Measurements from ENCODE around the gene FAM20B. TPM values are rescaled to one million over a fixed set of nuclear protein-coding genes. Genes with fewer than 3 reads are reported as not detected.

Gene FAM20B
- total and polyA plus RNA-seq, 2 experiments from 2014 or later, result 5.3 to 22.5 TPM

DNA sequence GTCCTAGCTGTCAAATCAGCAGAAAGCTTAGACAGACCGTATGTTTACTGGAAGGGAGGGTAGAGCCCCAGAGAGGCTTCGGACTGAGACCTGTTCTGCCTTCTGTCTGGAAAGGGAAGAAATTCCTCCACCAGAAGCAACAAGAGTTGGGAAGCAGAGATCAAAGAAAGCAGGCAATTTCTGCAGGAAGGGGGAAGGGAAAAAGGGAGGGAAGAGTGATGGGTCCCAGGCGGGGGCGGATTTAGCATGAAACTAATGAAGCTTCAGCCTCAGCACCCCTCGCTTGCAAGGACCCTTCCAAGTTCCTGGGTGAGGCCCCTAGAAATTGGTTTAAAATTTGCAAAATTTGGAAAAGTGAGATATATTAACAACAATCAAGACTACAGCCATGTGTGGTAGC lies 26.6 kb upstream of the FAM20B start:
- 0 out of 2 replicates have a peak, but pooled peaks cover 4% of the 10 kb centered on the region for H3K36me3 ChIP-seq (ENCODE audit: insufficient read depth)

More for the DNA sequence above, 26.6 kb upstream of the FAM20B start:
- H3F3A ChIP-seq (replicated peaks; ENCODE audit: low read depth), result no peaks in the 10 kb centered on the region
- H3K27ac Mint-ChIP-seq, result no peak overlapping the region
- no peak overlapping the region for H3K4me2 ChIP-seq
- H3K27me3 Mint-ChIP-seq (ENCODE audit: insufficient read depth, low read depth, poor library complexity), result peaks cover 5% of the 10 kb centered on the region
- no peak overlapping the region for H3K4me3 ChIP-seq
- peaks cover 12% of the 10 kb centered on the region for H3K36me3 Mint-ChIP-seq (ENCODE audit: low read depth)
- no peak overlapping the region for H3K27ac ChIP-seq (ENCODE audit: low read depth)
- no peaks in the 10 kb centered on the region for H3K79me2 ChIP-seq (replicated peaks; ENCODE audit: insufficient read depth)
- ATAC-seq (no peak), DNase-seq (ENCODE audit: low spot score) (no peak)
- H3K4me3 Mint-ChIP-seq, result no peak overlapping the region
- no peaks in the 10 kb centered on the region for H3K9me2 ChIP-seq (ENCODE audit: insufficient read depth)
- peaks cover 5% of the 10 kb centered on the region; the same call in 2 of the 3 replicates for H3K4me1 Mint-ChIP-seq
- H4K20me1 ChIP-seq (replicated peaks; ENCODE audit: insufficient read depth), result no peaks in the 10 kb centered on the region
- peak overlapping the region; percentile 72; the same call in 1 of the 2 replicates for H2AFZ ChIP-seq
- TF ChIP-seq, protein P1, sequence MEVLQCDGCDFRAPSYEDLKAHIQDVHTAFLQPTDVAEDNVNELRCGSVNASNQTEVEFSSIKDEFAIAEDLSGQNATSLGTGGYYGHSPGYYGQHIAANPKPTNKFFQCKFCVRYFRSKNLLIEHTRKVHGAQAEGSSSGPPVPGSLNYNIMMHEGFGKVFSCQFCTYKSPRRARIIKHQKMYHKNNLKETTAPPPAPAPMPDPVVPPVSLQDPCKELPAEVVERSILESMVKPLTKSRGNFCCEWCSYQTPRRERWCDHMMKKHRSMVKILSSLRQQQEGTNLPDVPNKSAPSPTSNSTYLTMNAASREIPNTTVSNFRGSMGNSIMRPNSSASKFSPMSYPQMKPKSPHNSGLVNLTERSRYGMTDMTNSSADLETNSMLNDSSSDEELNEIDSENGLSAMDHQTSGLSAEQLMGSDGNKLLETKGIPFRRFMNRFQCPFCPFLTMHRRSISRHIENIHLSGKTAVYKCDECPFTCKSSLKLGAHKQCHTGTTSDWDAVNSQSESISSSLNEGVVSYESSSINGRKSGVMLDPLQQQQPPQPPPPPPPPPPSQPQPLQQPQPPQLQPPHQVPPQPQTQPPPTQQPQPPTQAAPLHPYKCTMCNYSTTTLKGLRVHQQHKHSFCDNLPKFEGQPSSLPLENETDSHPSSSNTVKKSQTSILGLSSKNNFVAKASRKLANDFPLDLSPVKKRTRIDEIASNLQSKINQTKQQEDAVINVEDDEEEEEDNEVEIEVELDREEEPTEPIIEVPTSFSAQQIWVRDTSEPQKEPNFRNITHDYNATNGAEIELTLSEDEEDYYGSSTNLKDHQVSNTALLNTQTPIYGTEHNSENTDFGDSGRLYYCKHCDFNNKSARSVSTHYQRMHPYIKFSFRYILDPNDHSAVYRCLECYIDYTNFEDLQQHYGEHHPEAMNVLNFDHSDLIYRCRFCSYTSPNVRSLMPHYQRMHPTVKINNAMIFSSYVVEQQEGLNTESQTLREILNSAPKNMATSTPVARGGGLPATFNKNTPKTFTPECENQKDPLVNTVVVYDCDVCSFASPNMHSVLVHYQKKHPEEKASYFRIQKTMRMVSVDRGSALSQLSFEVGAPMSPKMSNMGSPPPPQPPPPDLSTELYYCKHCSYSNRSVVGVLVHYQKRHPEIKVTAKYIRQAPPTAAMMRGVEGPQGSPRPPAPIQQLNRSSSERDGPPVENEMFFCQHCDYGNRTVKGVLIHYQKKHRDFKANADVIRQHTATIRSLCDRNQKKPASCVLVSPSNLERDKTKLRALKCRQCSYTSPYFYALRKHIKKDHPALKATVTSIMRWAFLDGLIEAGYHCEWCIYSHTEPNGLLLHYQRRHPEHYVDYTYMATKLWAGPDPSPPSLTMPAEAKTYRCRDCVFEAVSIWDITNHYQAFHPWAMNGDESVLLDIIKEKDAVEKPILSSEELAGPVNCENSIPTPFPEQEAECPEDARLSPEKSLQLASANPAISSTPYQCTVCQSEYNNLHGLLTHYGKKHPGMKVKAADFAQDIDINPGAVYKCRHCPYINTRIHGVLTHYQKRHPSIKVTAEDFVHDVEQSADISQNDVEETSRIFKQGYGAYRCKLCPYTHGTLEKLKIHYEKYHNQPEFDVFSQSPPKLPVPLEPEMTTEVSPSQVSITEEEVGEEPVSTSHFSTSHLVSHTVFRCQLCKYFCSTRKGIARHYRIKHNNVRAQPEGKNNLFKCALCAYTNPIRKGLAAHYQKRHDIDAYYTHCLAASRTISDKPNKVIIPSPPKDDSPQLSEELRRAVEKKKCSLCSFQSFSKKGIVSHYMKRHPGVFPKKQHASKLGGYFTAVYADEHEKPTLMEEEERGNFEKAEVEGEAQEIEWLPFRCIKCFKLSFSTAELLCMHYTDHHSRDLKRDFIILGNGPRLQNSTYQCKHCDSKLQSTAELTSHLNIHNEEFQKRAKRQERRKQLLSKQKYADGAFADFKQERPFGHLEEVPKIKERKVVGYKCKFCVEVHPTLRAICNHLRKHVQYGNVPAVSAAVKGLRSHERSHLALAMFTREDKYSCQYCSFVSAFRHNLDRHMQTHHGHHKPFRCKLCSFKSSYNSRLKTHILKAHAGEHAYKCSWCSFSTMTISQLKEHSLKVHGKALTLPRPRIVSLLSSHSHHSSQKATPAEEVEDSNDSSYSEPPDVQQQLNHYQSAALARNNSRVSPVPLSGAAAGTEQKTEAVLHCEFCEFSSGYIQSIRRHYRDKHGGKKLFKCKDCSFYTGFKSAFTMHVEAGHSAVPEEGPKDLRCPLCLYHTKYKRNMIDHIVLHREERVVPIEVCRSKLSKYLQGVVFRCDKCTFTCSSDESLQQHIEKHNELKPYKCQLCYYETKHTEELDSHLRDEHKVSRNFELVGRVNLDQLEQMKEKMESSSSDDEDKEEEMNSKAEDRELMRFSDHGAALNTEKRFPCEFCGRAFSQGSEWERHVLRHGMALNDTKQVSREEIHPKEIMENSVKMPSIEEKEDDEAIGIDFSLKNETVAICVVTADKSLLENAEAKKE (CRISPR knock-in tag; IDR thresholded peaks at IDR 0.05), result no peak
- TF ChIP-seq CREB1 (CRISPR knock-in tag; IDR thresholded peaks at IDR 0.05; ENCODE audit: low read depth), result no peak
- TF ChIP-seq, protein P2, sequence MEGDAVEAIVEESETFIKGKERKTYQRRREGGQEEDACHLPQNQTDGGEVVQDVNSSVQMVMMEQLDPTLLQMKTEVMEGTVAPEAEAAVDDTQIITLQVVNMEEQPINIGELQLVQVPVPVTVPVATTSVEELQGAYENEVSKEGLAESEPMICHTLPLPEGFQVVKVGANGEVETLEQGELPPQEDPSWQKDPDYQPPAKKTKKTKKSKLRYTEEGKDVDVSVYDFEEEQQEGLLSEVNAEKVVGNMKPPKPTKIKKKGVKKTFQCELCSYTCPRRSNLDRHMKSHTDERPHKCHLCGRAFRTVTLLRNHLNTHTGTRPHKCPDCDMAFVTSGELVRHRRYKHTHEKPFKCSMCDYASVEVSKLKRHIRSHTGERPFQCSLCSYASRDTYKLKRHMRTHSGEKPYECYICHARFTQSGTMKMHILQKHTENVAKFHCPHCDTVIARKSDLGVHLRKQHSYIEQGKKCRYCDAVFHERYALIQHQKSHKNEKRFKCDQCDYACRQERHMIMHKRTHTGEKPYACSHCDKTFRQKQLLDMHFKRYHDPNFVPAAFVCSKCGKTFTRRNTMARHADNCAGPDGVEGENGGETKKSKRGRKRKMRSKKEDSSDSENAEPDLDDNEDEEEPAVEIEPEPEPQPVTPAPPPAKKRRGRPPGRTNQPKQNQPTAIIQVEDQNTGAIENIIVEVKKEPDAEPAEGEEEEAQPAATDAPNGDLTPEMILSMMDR (conservative IDR thresholded peaks at IDR 0.05; ENCODE audit: low read depth in 2 of 2), result no peak
- TF ChIP-seq STAT1 (IDR thresholded peaks at IDR 0.05; ENCODE audit: unreplicated experiment), result no peak
- TF ChIP-seq ZNF331 (CRISPR knock-in tag; IDR thresholded peaks at IDR 0.05; ENCODE audit: low read depth), result no peak
- no peak for TF ChIP-seq POLR2AphosphoS5 (IDR thresholded peaks at IDR 0.05; ENCODE audit: low read depth)
- no peak for TF ChIP-seq NANOG (IDR thresholded peaks at IDR 0.05; ENCODE audit: borderline replicate concordance)
- TF ChIP-seq, protein P3, sequence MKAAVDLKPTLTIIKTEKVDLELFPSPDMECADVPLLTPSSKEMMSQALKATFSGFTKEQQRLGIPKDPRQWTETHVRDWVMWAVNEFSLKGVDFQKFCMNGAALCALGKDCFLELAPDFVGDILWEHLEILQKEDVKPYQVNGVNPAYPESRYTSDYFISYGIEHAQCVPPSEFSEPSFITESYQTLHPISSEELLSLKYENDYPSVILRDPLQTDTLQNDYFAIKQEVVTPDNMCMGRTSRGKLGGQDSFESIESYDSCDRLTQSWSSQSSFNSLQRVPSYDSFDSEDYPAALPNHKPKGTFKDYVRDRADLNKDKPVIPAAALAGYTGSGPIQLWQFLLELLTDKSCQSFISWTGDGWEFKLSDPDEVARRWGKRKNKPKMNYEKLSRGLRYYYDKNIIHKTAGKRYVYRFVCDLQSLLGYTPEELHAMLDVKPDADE (IDR thresholded peaks at IDR 0.05), result no peak
- TF ChIP-seq JUNB (IDR thresholded peaks at IDR 0.05; ENCODE audit: unreplicated experiment), result no peak
- TF ChIP-seq EZH2 (IDR thresholded peaks at IDR 0.05; ENCODE audit: low read depth, unreplicated experiment), result no peak
- TF ChIP-seq EZH2phosphoT487 (IDR thresholded peaks at IDR 0.05; ENCODE audit: unreplicated experiment), result no peak
- no peak for TF ChIP-seq ZNF114 (CRISPR knock-in tag; IDR thresholded peaks at IDR 0.05)
- TF ChIP-seq, protein P4, sequence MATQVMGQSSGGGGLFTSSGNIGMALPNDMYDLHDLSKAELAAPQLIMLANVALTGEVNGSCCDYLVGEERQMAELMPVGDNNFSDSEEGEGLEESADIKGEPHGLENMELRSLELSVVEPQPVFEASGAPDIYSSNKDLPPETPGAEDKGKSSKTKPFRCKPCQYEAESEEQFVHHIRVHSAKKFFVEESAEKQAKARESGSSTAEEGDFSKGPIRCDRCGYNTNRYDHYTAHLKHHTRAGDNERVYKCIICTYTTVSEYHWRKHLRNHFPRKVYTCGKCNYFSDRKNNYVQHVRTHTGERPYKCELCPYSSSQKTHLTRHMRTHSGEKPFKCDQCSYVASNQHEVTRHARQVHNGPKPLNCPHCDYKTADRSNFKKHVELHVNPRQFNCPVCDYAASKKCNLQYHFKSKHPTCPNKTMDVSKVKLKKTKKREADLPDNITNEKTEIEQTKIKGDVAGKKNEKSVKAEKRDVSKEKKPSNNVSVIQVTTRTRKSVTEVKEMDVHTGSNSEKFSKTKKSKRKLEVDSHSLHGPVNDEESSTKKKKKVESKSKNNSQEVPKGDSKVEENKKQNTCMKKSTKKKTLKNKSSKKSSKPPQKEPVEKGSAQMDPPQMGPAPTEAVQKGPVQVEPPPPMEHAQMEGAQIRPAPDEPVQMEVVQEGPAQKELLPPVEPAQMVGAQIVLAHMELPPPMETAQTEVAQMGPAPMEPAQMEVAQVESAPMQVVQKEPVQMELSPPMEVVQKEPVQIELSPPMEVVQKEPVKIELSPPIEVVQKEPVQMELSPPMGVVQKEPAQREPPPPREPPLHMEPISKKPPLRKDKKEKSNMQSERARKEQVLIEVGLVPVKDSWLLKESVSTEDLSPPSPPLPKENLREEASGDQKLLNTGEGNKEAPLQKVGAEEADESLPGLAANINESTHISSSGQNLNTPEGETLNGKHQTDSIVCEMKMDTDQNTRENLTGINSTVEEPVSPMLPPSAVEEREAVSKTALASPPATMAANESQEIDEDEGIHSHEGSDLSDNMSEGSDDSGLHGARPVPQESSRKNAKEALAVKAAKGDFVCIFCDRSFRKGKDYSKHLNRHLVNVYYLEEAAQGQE (IDR thresholded peaks at IDR 0.05; ENCODE audit: unreplicated experiment), result no peak
- peaks cover 25% of the 10 kb centered on the region for H3K9me3 Mint-ChIP-seq
- H3K27me3 ChIP-seq (ENCODE audit: insufficient read depth), result no peaks in the 10 kb centered on the region
- peaks cover 4% of the 10 kb centered on the region; the same call in 1 of the 2 replicates for H3K4me1 ChIP-seq (ENCODE audit: insufficient read depth)

Data from GM23338 (cell line).